DOHH2 (cell line): ENCODE measurements around the gene CHN2.

Experiments used
- H3F3A ChIP-seq: fragments of 200-600 bp; sonication (generic), shearing (Covaris generic); 2 replicates; pipeline ENCODE4 v1.6.0; 2016; ENCODE audit warnings: antibody characterized with exemption, mild to moderate bottlenecking; ENCODE audit not compliant: control insufficient read depth, insufficient read depth
- H3K27ac ChIP-seq: fragments of 200-600 bp; sonication (generic); 2 replicates; pipeline ENCODE4 v1.5.1; 2014; ENCODE audit warnings: low read depth, mild to moderate bottlenecking, low read length, moderate library complexity
- H3K27me3 ChIP-seq: fragments of 200-600 bp; sonication (generic); 2 replicates; pipeline ENCODE4 v1.6.1; 2014; ENCODE audit warnings: mild to moderate bottlenecking, low read length, mixed read lengths; ENCODE audit not compliant: control insufficient read depth
- H3K36me3 ChIP-seq: fragments of 200-600 bp; sonication (generic); 2 replicates; pipeline ENCODE4 v1.6.1; 2014; ENCODE audit warnings: mild to moderate bottlenecking, low read length, moderate library complexity, mixed read lengths; ENCODE audit not compliant: control insufficient read depth
- H3K4me1 ChIP-seq: fragments of 200-600 bp; sonication (generic); 2 replicates; pipeline ENCODE4 v1.6.1; 2014; ENCODE audit warnings: mild to moderate bottlenecking, low read length, mixed read lengths; ENCODE audit not compliant: control insufficient read depth
- H3K4me2 ChIP-seq: fragments of 200-600 bp; sonication (generic); 2 replicates; pipeline ENCODE4 v1.6.0; 2014; ENCODE audit warnings: mild to moderate bottlenecking, low read length, moderate library complexity
- H3K4me3 ChIP-seq: fragments of 200-600 bp; sonication (generic); 2 replicates; pipeline ENCODE4 v1.5.1; 2014; ENCODE audit warnings: mild to moderate bottlenecking, low read length, mixed read lengths
- H3K79me2 ChIP-seq: fragments of 200-600 bp; sonication (generic); 2 replicates; pipeline ENCODE4 v1.6.1; 2014; ENCODE audit warnings: mild to moderate bottlenecking, low read length, mixed read lengths; ENCODE audit not compliant: control insufficient read depth
- H3K9me2 ChIP-seq: fragments of 200-600 bp; sonication (generic); replicated peaks from 2 replicates; pipeline ENCODE4 v1.6.1; 2014; ENCODE audit warnings: mild to moderate bottlenecking, low read length, mixed read lengths; ENCODE audit not compliant: control insufficient read depth
- H3K9me3 ChIP-seq: fragments of 200-600 bp; sonication (generic); 2 replicates; pipeline ENCODE4 v1.6.1; 2014; ENCODE audit warnings: antibody characterized with exemption, low read length, mixed read lengths; ENCODE audit not compliant: control insufficient read depth, insufficient read depth
- H4K20me1 ChIP-seq: fragments of 200-600 bp; sonication (generic); 2 replicates; pipeline ENCODE4 v1.6.0; 2014; ENCODE audit warnings: low read depth, mild to moderate bottlenecking, antibody characterized with exemption, low read length, moderate library complexity; ENCODE audit not compliant: control insufficient read depth, insufficient read depth
- CTCF ChIP-seq: fragments of 200-600 bp; sonication (generic); IDR thresholded peaks from one replicate; pipeline ENCODE4 v1.5.1; 2014; ENCODE audit warnings: antibody characterized with exemption, mild to moderate bottlenecking, low read depth, low read length; ENCODE audit not compliant: poor library complexity, severe bottlenecking
- EZH2phosphoT487 ChIP-seq: fragments of 200-600 bp; sonication (generic); IDR thresholded peaks from 2 replicates; pipeline ENCODE4 v1.6.1; 2017; ENCODE audit warnings: borderline replicate concordance, mild to moderate bottlenecking, antibody characterized with exemption, low read length, moderate library complexity, mixed read lengths

The CHN2 gene

GRCh38 chr7:29391262-29391661 is 196.7 kb downstream of the CHN2 start:
- Histone ChIP-seq H4K20me1 (no peaks in the 10 kb centered on the region), H3K4me2 (no peak overlapping the region)

DNA sequence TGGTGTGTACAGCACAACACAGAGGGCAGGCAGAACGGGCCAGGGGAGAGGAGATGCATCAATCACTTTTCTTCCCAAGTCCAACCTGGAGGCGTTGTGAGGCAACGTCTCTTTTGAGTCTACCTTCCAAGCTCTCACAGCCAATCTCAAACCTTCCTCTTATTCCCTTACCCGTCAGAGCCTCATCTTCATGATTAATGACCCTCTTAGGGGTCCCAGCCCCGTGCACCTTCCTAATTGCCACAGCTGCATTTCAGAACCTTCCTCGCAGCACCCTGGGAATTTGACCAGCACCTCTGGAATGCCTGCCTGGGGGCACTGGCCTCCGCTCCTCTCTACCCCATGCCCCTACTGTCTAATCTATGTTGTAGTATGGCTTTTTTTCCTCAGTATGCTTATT is 199.7 kb downstream of the CHN2 start:
- H4K20me1 ChIP-seq, result no peaks in the 10 kb centered on the region
- no peak for TF ChIP-seq EZH2phosphoT487
- no peak for TF ChIP-seq CTCF
- no peak overlapping the region for H3K27ac ChIP-seq
- no peaks in the 10 kb centered on the region for H3K9me3 ChIP-seq
- peaks cover 5% of the 10 kb centered on the region; the same call in 1 of the 2 replicates for H3K27me3 ChIP-seq
- no peaks in the 10 kb centered on the region for H3F3A ChIP-seq
- H3K79me2 ChIP-seq, result no peaks in the 10 kb centered on the region
- no peak overlapping the region for H3K4me3 ChIP-seq
- H3K36me3 ChIP-seq, result no peaks in the 10 kb centered on the region
- no peaks in the 10 kb centered on the region for H3K9me2 ChIP-seq
- no peak overlapping the region for H3K4me2 ChIP-seq
- no peaks in the 10 kb centered on the region for H3K4me1 ChIP-seq

More at GRCh38 chr7:29391262-29391661, 196.7 kb downstream of the CHN2 start:
- Histone ChIP-seq H3K9me3 (no peaks in the 10 kb centered on the region), H3K4me1 (no peaks in the 10 kb centered on the region), H3K79me2 (no peaks in the 10 kb centered on the region), H3K36me3 (no peaks in the 10 kb centered on the region), H3K4me3 (no peak overlapping the region), H3K27ac (no peak overlapping the region), H3F3A (no peaks in the 10 kb centered on the region), H3K9me2 (no peaks in the 10 kb centered on the region), H3K27me3 (peaks cover 7% of the 10 kb centered on the region; the same call in 1 of the 2 replicates)
- no peak for TF ChIP-seq EZH2phosphoT487
- TF ChIP-seq CTCF, result no peak

- no peaks in the 10 kb centered on the region for H3K4me1 ChIP-seq
- H3K27ac ChIP-seq, result no peak overlapping the region
- H4K20me1 ChIP-seq, result no peaks in the 10 kb centered on the region
- H3K27me3 ChIP-seq, result peaks cover 5% of the 10 kb centered on the region; the same call in 1 of the 2 replicates
- no peaks in the 10 kb centered on the region for H3K9me3 ChIP-seq
- H3F3A ChIP-seq, result no peaks in the 10 kb centered on the region
- no peak overlapping the region for H3K4me3 ChIP-seq
- TF ChIP-seq CTCF, result no peak
- no peak for TF ChIP-seq EZH2phosphoT487
- no peaks in the 10 kb centered on the region for H3K9me2 ChIP-seq
- no peaks in the 10 kb centered on the region for H3K79me2 ChIP-seq
- no peak overlapping the region for H3K4me2 ChIP-seq
- no peaks in the 10 kb centered on the region for H3K36me3 ChIP-seq
Measured at GRCh38 chr7:29396563-29396962, 202.0 kb downstream of the CHN2 start.
